A549 (cell line): ENCODE data around the gene CLASP2. TPM values are rescaled to one million over a fixed set of nuclear protein-coding genes. Genes with fewer than 3 reads are reported as not detected.
"Not testable (repeated sequence)": the region's sequence is repeated elsewhere in the genome, so short reads cannot be mapped to it uniquely, and the experiment has no call there.

Experiments used
- ATAC-seq, 2 experiments: fragments of 200-7000 bp in 1 of 2; fragments of >200 bp in 1 of 2; cut with Nextera tagmentation in 1 of 2; cut with Tn5 transposase in 1 of 2; 3 replicates each; pipeline versions ENCODE4 v1.8.0 to v1.9.1; 2018 to 2020; ENCODE audit warnings: mild to moderate bottlenecking in 1 of 2, moderate library complexity in 1 of 2
- CTCF ChIA-PET: fragments of 300-600 bp; sonication (Branson Sonifier 250); formaldehyde crosslinking; extraction: SDS; loops from one replicate; lab custom pipeline; 2021; ENCODE audit warnings: antibody characterized with exemption, inconsistent platforms; lab: Yijun Ruan, JAX
- POLR2A ChIA-PET: fragments of 350-600 bp; formaldehyde crosslinking; extraction: SDS; loops from one replicate; lab custom pipeline; 2021; ENCODE audit warnings: antibody characterized with exemption, inconsistent platforms; lab: Yijun Ruan, JAX
- DNase-seq, 2 experiments: peaks; one replicate each; pipeline versions ENCODE4 v3.0.0 to v3.0.0-alpha.2; 2011 to 2016; ENCODE audit warnings: low read depth in 1 of 2, low spot score in 1 of 2
- FAIRE-seq: peaks from 2 replicates; lab custom pipeline; 2011; peaks lifted over from hg19 to GRCh38; lab: Jason Lieb, UNC
- H3K27ac ChIP-seq, 2 experiments: fragments of >200 bp; sonication (Bioruptor Twin); formaldehyde crosslinking; 3 replicates each; pipeline ENCODE4 v1.5.1; 2016 to 2017
- H3K4me1 ChIP-seq: fragments of >200 bp; sonication (Bioruptor Twin); formaldehyde crosslinking; 3 replicates; pipeline ENCODE4 v1.6.1; 2016
- H3K4me2 ChIP-seq: fragments of >200 bp; sonication (Bioruptor Twin); formaldehyde crosslinking; 3 replicates; pipeline ENCODE4 v1.6.1; 2016
- H3K4me3 ChIP-seq: fragments of >200 bp; sonication (Bioruptor Twin); formaldehyde crosslinking; 3 replicates; pipeline ENCODE4 v1.5.1; 2016
- H3K9me3 ChIP-seq: fragments of >200 bp; sonication (Bioruptor Twin); formaldehyde crosslinking; 3 replicates; pipeline ENCODE4 v1.6.1; 2016
- CBX8 ChIP-seq: fragments of 200-600 bp; sonication (generic); IDR thresholded peaks from 2 replicates; pipeline ENCODE4 v1.6.1; 2016
- CHD4 ChIP-seq: fragments of 200-600 bp; sonication (generic); IDR thresholded peaks from 2 replicates; pipeline ENCODE4 v1.6.1; 2016; ENCODE audit warnings: antibody characterized with exemption, mild to moderate bottlenecking, borderline replicate concordance
- CTCF ChIP-seq: fragments of >200 bp; sonication (Bioruptor Twin); formaldehyde crosslinking; IDR thresholded peaks from 3 replicates; pipeline ENCODE4 v1.5.1; 2016
- EP300 ChIP-seq, 2 experiments: fragments of >200 bp; sonication (Bioruptor Twin); formaldehyde crosslinking; IDR thresholded peaks; 2 replicates in 1 of 2; 3 replicates in 1 of 2; pipeline ENCODE4 v1.6.1; 2016 to 2017
- GATA3 ChIP-seq: IDR thresholded peaks from 2 replicates; pipeline ENCODE4 v1.6.1; 2012; ENCODE audit warnings: borderline replicate concordance
- HMGXB4 ChIP-seq: fragments of 250-450 bp; sonication (Bioruptor Pico); IDR thresholded peaks from 2 replicates; pipeline ENCODE4 v1.5.0; 2021; ENCODE audit warnings: mild to moderate bottlenecking, moderate library complexity, borderline replicate concordance
- HOXB13 ChIP-seq: fragments of 250-450 bp; sonication (Bioruptor Pico); IDR thresholded peaks from 2 replicates; pipeline ENCODE4 v1.5.0; 2020; ENCODE audit warnings: low read depth, mild to moderate bottlenecking, moderate library complexity
- KDM1A ChIP-seq: fragments of 200-600 bp; sonication (generic); IDR thresholded peaks from 2 replicates; pipeline ENCODE4 v1.6.1; 2016; ENCODE audit warnings: low read depth, mild to moderate bottlenecking
- KDM5A ChIP-seq: fragments of 200-600 bp; sonication (generic); IDR thresholded peaks from 2 replicates; pipeline ENCODE4 v1.6.1; 2016; ENCODE audit warnings: antibody characterized with exemption, mild to moderate bottlenecking
- MAFK ChIP-seq: fragments of 450-650 bp; IDR thresholded peaks from 2 replicates; pipeline ENCODE4 v1.6.1; 2014; ENCODE audit not compliant: partially characterized antibody
- PHF8 ChIP-seq: fragments of 200-600 bp; sonication (generic); IDR thresholded peaks from 2 replicates; pipeline ENCODE4 v1.6.1; 2016; ENCODE audit warnings: low read depth, mild to moderate bottlenecking, antibody characterized with exemption, moderate library complexity, borderline replicate concordance
- POLR2A ChIP-seq: IDR thresholded peaks from 2 replicates; pipeline ENCODE4 v1.6.1; 2012; ENCODE audit warnings: mild to moderate bottlenecking, low read length
- RAD21 ChIP-seq, 2 experiments: fragments of >200 bp in 1 of 2; sonication (Bioruptor Twin) in 1 of 2; formaldehyde crosslinking in 1 of 2; IDR thresholded peaks in 1 of 2; conservative IDR thresholded peaks in 1 of 2; 2 replicates in 1 of 2; 3 replicates in 1 of 2; pipeline ENCODE4 v1.6.1; 2012 to 2018; ENCODE audit warnings: inconsistent platforms in 1 of 2
- RFX5 ChIP-seq: fragments of 450-650 bp; IDR thresholded peaks from 2 replicates; pipeline ENCODE4 v1.7.1; 2014; ENCODE audit warnings: antibody characterized with exemption, mild to moderate bottlenecking, moderate library complexity
- TFCP2L1 ChIP-seq: fragments of 250-450 bp; sonication (Bioruptor Pico); IDR thresholded peaks from 2 replicates; pipeline ENCODE4 v1.5.0; 2021; ENCODE audit warnings: mild to moderate bottlenecking
- TP53 ChIP-seq: fragments of 250-450 bp; sonication (Bioruptor Pico); IDR thresholded peaks from 2 replicates; pipeline ENCODE4 v1.5.0; 2021; ENCODE audit warnings: mild to moderate bottlenecking, moderate library complexity
- ZNF302 ChIP-seq: fragments of 250-450 bp; sonication (Bioruptor Pico); IDR thresholded peaks from 2 replicates; pipeline ENCODE4 v1.9.0; 2021; ENCODE audit warnings: inconsistent platforms, mild to moderate bottlenecking, moderate library complexity
- WGBS: methylation state at CpG from one replicate; pipeline ENCODE4 v1.1.6; 2017; ENCODE audit errors: missing lambda C conversion rate; 5-methylcytosine and 5-hydroxymethylcytosine counted together
- polyA plus RNA-seq, 4 experiments: library from polyadenylated mRNA; depleted of rRNA in 3 of 4; stranded (reverse); fragments of >200 nt; fragmentation: RNase III in 1 of 4; extraction: RNeasy Plus Mini Kit Qiagen cat#74134 plus additional on column Dnase treatment in 1 of 4; gene quantifications; 2 replicates in 3 of 4; 3 replicates in 1 of 4; pipeline ENCODE4 v1.2.3, GENCODE V29; 2011 to 2017
- TF ChIP-seq, protein P1 (sequence below): IDR thresholded peaks from 2 replicates; pipeline ENCODE4 v1.6.1; 2012; ENCODE audit warnings: low read depth, borderline replicate concordance
- TF ChIP-seq, protein P2 (sequence below): fragments of 250-450 bp; sonication (Bioruptor Pico); IDR thresholded peaks from 2 replicates; pipeline ENCODE4 v1.5.0; 2020; ENCODE audit warnings: low read depth, mild to moderate bottlenecking, moderate library complexity

Gene CLASP2
- polyA plus RNA-seq, 2 of the 4 experiments (the other 2 are of a cell fraction) = 18.1 to 66.5 TPM

DNA sequence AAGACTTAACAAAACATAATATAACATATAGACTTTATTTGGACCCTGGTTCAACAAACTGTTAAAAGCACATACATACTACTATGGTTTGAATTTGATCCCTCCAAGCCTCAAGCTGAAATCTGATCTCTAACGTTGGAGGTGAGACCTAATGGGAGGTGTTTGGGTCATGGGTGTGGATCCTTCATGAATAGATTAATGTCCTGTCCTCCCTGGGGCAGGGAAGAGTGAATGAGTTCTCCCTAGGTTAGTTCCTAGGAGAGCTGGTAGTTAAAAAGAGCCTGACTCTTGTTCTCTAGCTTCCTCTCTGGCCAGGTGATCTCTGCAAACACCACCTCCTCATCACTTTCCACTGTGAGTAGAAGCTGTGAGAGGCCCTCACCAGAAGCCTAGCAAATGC is 36.4 kb downstream of the CLASP2 start:
- FAIRE-seq (no peak), ATAC-seq (no peak), DNase-seq (no peak)
- ChIA-PET POLR2A (no interaction called here), CTCF (interaction anchor here (1.5 kb wide), 1 partner anchor 45 kb away, joined by 4 read pairs; no protein-coding TSS in a partner anchor)
- Histone ChIP-seq H3K4me2 (no peak overlapping the region), H3K27ac (no peak overlapping the region), H3K4me1 (no peaks in the 10 kb centered on the region), H3K4me3 (no peak overlapping the region), H3K9me3 (peaks cover 12% of the 10 kb centered on the region)
- 29% methylated on average over 1 of the region's 1 CpG for WGBS
- TF ChIP-seq MAFK (no peak), ZNF302 (CRISPR knock-in tag) (no peak)

- no peak overlapping the region for H3K4me2 ChIP-seq
- no peak overlapping the region for H3K27ac ChIP-seq
- no peak overlapping the region for H3K4me3 ChIP-seq
- CTCF ChIA-PET = interaction anchor here (0.7 kb wide), 1 partner anchor 21 kb away, joined by 3 read pairs; no protein-coding TSS in a partner anchor
- no peak for DNase-seq
- no peaks in the 10 kb centered on the region for H3K4me1 ChIP-seq
- WGBS = 95% methylated on average over 1 of the region's 1 CpG
- POLR2A ChIA-PET = interaction anchor here (0.7 kb wide), 1 partner anchor 56 kb away, joined by 7 read pairs; no protein-coding TSS in a partner anchor
- no peak for TF ChIP-seq KDM5A
- TF ChIP-seq TP53 (CRISPR knock-in tag) = no peak
- TF ChIP-seq TFCP2L1 (CRISPR knock-in tag) = no peak
- no peak for TF ChIP-seq HMGXB4 (CRISPR knock-in tag)
- TF ChIP-seq, protein P1, sequence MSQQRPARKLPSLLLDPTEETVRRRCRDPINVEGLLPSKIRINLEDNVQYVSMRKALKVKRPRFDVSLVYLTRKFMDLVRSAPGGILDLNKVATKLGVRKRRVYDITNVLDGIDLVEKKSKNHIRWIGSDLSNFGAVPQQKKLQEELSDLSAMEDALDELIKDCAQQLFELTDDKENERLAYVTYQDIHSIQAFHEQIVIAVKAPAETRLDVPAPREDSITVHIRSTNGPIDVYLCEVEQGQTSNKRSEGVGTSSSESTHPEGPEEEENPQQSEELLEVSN = no peak
- no peak for TF ChIP-seq HOXB13 (CRISPR knock-in tag)
- no peak for TF ChIP-seq GATA3
- no peak for TF ChIP-seq CHD4
- TF ChIP-seq EP300 (IDR thresholded peaks at IDR 0.05) = no peak
- ATAC-seq = no peak
- H3K9me3 ChIP-seq = peaks cover 12% of the 10 kb centered on the region
- no peak for FAIRE-seq
These were observed 40.0 kb downstream of the CLASP2 start for GRCh38 chr3:33678073-33678472.

DNA sequence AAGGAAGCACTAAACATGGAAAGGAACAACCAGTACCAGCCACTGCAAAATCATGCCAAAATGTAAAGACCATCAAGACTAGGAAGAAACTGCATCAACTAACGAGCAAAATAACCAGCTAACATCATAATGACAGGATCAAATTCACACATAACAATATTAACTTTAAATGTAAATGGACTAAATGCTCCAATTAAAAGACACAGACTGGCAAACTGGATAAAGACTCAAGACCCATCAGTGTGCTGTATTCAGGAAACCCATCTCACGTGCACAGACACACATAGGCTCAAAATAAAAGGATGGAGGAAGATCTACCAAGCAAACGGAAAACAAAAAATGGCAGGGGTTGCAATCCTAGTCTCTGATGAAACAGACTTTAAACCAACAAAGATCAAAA is 44.6 kb downstream of the CLASP2 start:
- H3K4me3 ChIP-seq, H3K4me1 ChIP-seq, POLR2A ChIA-PET, CTCF ChIA-PET, DNase-seq, H3K27ac ChIP-seq, H3K4me2 ChIP-seq, FAIRE-seq, ATAC-seq, H3K9me3 ChIP-seq: not testable (repeated sequence)
- 93% methylated on average over 2 of the region's 3 CpGs for WGBS

GRCh38 chr3:33668618-33669017 is 49.4 kb downstream of the CLASP2 start:
- TF ChIP-seq PHF8 (no peak), RFX5 (no peak), CBX8 (no peak), KDM1A (no peak), RAD21 (conservative IDR thresholded peaks at IDR 0.05 in 1 of 2, IDR thresholded peaks at IDR 0.05 in 1 of 2) (no peak), POLR2A (no peak), CTCF (no peak)
- TF ChIP-seq, protein P2, sequence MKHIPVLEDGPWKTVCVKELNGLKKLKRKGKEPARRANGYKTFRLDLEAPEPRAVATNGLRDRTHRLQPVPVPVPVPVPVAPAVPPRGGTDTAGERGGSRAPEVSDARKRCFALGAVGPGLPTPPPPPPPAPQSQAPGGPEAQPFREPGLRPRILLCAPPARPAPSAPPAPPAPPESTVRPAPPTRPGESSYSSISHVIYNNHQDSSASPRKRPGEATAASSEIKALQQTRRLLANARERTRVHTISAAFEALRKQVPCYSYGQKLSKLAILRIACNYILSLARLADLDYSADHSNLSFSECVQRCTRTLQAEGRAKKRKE = no peak
- no peak overlapping the region for H3K4me2 ChIP-seq
- CTCF ChIA-PET = no interaction called here

More at GRCh38 chr3:33668618-33669017, 49.4 kb downstream of the CLASP2 start:
- Histone ChIP-seq H3K27ac (no peak overlapping the region), H3K4me1 (peaks cover 9% of the 10 kb centered on the region; the same call in 2 of the 3 replicates), H3K4me3 (no peak overlapping the region), H3K9me3 (no peaks in the 10 kb centered on the region)
- POLR2A ChIA-PET = no interaction called here
- FAIRE-seq = no peak
- no peak for ATAC-seq
- no peak for DNase-seq
- WGBS = 84% methylated on average over 5 of the region's 5 CpGs
